Prostate gland (tissue), 2 donors: Measurements from ENCODE around the gene TMEM134. TPM values are rescaled to one million over a fixed set of nuclear protein-coding genes. Genes with fewer than 3 reads are reported as not detected.

Experiments
- DNase-seq: peaks from one replicate; pipeline ENCODE4 v3.0.0-alpha.2; 2019; ENCODE audit warnings: low spot score
- H3K27ac ChIP-seq, 2 donors: fragments of 200-600 bp; sonication (generic); 2 replicates each; pipeline ENCODE4 v1.5.1; 2017 to 2019
- H3K27me3 ChIP-seq: fragments of 200-600 bp; sonication (generic); replicated peaks from 2 replicates; pipeline ENCODE4 v1.5.1; 2019; ENCODE audit not compliant: insufficient read depth
- H3K36me3 ChIP-seq, 2 donors: fragments of 200-600 bp; sonication (generic); 1 replicate in 1 of 2; 2 replicates in 1 of 2; pipeline versions ENCODE4 v1.5.1 to v1.8.1; 2017 to 2019
- H3K4me1 ChIP-seq: fragments of 200-600 bp; sonication (generic); replicated peaks from 2 replicates; pipeline ENCODE4 v1.5.1; 2019
- H3K4me3 ChIP-seq, 2 donors: fragments of 200-600 bp; sonication (generic); 2 replicates each; pipeline ENCODE4 v1.5.1; 2017 to 2019
- H3K9me3 ChIP-seq: fragments of 200-600 bp; sonication (generic); 2 replicates; pipeline ENCODE4 v1.5.1; 2017
- POLR2A ChIP-seq: fragments of 450-650 bp; IDR thresholded peaks from one replicate; pipeline ENCODE4 v1.6.1; 2016; ENCODE audit warnings: antibody characterized with exemption, mild to moderate bottlenecking
- POLR2AphosphoS5 ChIP-seq: sonication (generic); formaldehyde crosslinking; IDR thresholded peaks from one replicate; pipeline ENCODE4 v1.6.1; 2017; ENCODE audit warnings: antibody characterized with exemption
- whole genome bisulfite sequencing: methylation state at CpG from one replicate; pipeline ENCODE4 v1.1.5; 2018; 5-methylcytosine and 5-hydroxymethylcytosine counted together
- intact Hi-C: fragments of 100-400 bp; cut with DNase I; formaldehyde crosslinking; loops from one replicate; pipeline ENCODE4 v1.14.2; 2022
- total RNA-seq, 2 donors: library from RNA; depleted of rRNA; stranded (reverse); fragments of >200 nt; gene quantifications; one replicate each; pipeline ENCODE4 v1.1.0, GENCODE V29; 2016
- TF ChIP-seq, protein P1 (sequence below), 4 experiments: fragments of 200-600 bp in 2 of 4; fragments of 450-650 bp in 2 of 4; sonication (generic) in 2 of 4; IDR thresholded peaks; 1 replicate in 3 of 4; 2 replicates in 1 of 4; pipeline ENCODE4 v1.5.1; 2016 to 2019; ENCODE audit warnings: antibody characterized with exemption in 4 of 4, mild to moderate bottlenecking in 2 of 4, moderate library complexity in 2 of 4

Gene TMEM134
- total RNA-seq, 2 donors from 2014 or later: 106 to 402 TPM

- intact Hi-C loops: no loop called here
- Histone ChIP-seq H3K27ac (no peak overlapping the region), H3K9me3 (no peaks in the 10 kb centered on the region), H3K4me1 (peaks cover 7% of the 10 kb centered on the region), H3K27me3 (no peaks in the 10 kb centered on the region), H3K4me3 (no peak overlapping the region), H3K36me3 (no peaks in the 10 kb centered on the region)
- TF ChIP-seq, protein P1, sequence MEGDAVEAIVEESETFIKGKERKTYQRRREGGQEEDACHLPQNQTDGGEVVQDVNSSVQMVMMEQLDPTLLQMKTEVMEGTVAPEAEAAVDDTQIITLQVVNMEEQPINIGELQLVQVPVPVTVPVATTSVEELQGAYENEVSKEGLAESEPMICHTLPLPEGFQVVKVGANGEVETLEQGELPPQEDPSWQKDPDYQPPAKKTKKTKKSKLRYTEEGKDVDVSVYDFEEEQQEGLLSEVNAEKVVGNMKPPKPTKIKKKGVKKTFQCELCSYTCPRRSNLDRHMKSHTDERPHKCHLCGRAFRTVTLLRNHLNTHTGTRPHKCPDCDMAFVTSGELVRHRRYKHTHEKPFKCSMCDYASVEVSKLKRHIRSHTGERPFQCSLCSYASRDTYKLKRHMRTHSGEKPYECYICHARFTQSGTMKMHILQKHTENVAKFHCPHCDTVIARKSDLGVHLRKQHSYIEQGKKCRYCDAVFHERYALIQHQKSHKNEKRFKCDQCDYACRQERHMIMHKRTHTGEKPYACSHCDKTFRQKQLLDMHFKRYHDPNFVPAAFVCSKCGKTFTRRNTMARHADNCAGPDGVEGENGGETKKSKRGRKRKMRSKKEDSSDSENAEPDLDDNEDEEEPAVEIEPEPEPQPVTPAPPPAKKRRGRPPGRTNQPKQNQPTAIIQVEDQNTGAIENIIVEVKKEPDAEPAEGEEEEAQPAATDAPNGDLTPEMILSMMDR (IDR thresholded peaks at IDR 0.05): no peak
- TF ChIP-seq POLR2A (no peak), POLR2AphosphoS5 (no peak)
- 66% methylated on average over 6 of the region's 6 CpGs for WGBS
- DNase-seq: no peak
Observed at GRCh38 chr11:67422891-67423290, 46.2 kb downstream of the TMEM134 start.

- H3K27me3 ChIP-seq: no peaks in the 10 kb centered on the region
- H3K4me1 ChIP-seq: peaks cover 9% of the 10 kb centered on the region
- no peaks in the 10 kb centered on the region for H3K9me3 ChIP-seq
- no peak for DNase-seq
- intact Hi-C loops: no loop called here
- no peak for TF ChIP-seq POLR2AphosphoS5
- TF ChIP-seq, protein P1 (IDR thresholded peaks at IDR 0.05): no peak
- TF ChIP-seq POLR2A: no peak
- H3K27ac ChIP-seq: peak overlapping the region; percentile 87 to 91
- H3K36me3 ChIP-seq: no peaks in the 10 kb centered on the region
- peak overlapping the region; percentile 56 to 70 for H3K4me3 ChIP-seq
- 73% methylated on average over 22 of the region's 22 CpGs for WGBS
Observed at GRCh38 chr11:67421430-67422031, 47.5 kb downstream of the TMEM134 start.

GRCh38 chr11:67420646-67421429 is 48.2 kb downstream of the TMEM134 start:
- H3K4me1 ChIP-seq: peaks cover 11% of the 10 kb centered on the region
- intact Hi-C loops: no loop called here

GRCh38 chr11:67420147-67420645 is 48.9 kb downstream of the TMEM134 start:
- no peaks in the 10 kb centered on the region for H3K9me3 ChIP-seq
- DNase-seq: no peak
- intact Hi-C loops: no loop called here
- H3K27me3 ChIP-seq: no peaks in the 10 kb centered on the region
- no peaks in the 10 kb centered on the region for H3K36me3 ChIP-seq
- no peak for TF ChIP-seq POLR2A
- TF ChIP-seq, protein P1 (IDR thresholded peaks at IDR 0.05): no peak
- peak overlapping the region; percentile 87 to 91 for H3K27ac ChIP-seq
- peak overlapping the region; percentile 56 to 70 for H3K4me3 ChIP-seq
- peaks cover 11% of the 10 kb centered on the region for H3K4me1 ChIP-seq
- WGBS: 35% methylated on average over 15 of the region's 15 CpGs

More at GRCh38 chr11:67420646-67421429, 48.2 kb downstream of the TMEM134 start:
- peak overlapping the region; percentile 87 to 91 for H3K27ac ChIP-seq
- TF ChIP-seq, protein P1 (IDR thresholded peaks at IDR 0.05): peak in 2 of 4 experiments; percentile 34 to 40
- TF ChIP-seq POLR2A: peak; percentile 83
- peak; percentile 62 for TF ChIP-seq POLR2AphosphoS5
- H3K36me3 ChIP-seq: no peaks in the 10 kb centered on the region
- DNase-seq: peak; percentile 96
- WGBS: 2% methylated on average over 64 of the region's 97 CpGs
- no peaks in the 10 kb centered on the region for H3K9me3 ChIP-seq
- H3K4me3 ChIP-seq: peak overlapping the region; percentile 56 to 70
- no peaks in the 10 kb centered on the region for H3K27me3 ChIP-seq
